Kidney (tissue), 14 donors: Measurements from ENCODE around the gene KLHL8. TPM values are rescaled to one million over a fixed set of nuclear protein-coding genes. Genes with fewer than 3 reads are reported as not detected.

Experiments used
- DNase-seq, 5 donors: peaks; one replicate each; pipeline ENCODE4 v3.0.0-alpha.2; 2013 to 2020
- FAIRE-seq: peaks from 2 replicates; lab custom pipeline; 2012; peaks lifted over from hg19 to GRCh38; lab: Jason Lieb, UNC
- H3K27ac ChIP-seq, 2 donors: one replicate each; pipeline ENCODE4 v1.7.0; 2013; ENCODE audit warnings: low read depth in 2 of 2, low read length in 2 of 2, inconsistent platforms in 1 of 2
- H3K27me3 ChIP-seq: one replicate; pipeline ENCODE4 v1.7.1; 2013; ENCODE audit warnings: low read length, inconsistent platforms; ENCODE audit not compliant: control insufficient read depth, insufficient read depth
- H3K36me3 ChIP-seq, 3 donors: one replicate each; pipeline versions ENCODE4 v1.7.0 to v1.7.1; 2013; ENCODE audit warnings: low read length in 3 of 3, control low read depth in 1 of 3, inconsistent platforms in 1 of 3; ENCODE audit not compliant: insufficient read depth in 3 of 3, control insufficient read depth in 2 of 3
- H3K4me1 ChIP-seq, 3 donors: one replicate each; pipeline versions ENCODE4 v1.7.0 to v1.7.1; 2013; ENCODE audit warnings: low read length in 3 of 3, inconsistent platforms in 1 of 3, low read depth in 1 of 3; ENCODE audit not compliant: control insufficient read depth in 2 of 3, insufficient read depth in 2 of 3
- H3K4me3 ChIP-seq, 3 donors: one replicate each; pipeline versions ENCODE4 v1.7.0 to v1.8.1; 2013; ENCODE audit warnings: low read length in 3 of 3, control low read depth in 1 of 3, inconsistent platforms in 1 of 3
- H3K9ac ChIP-seq, 3 donors: one replicate each; pipeline versions ENCODE4 v1.7.0 to v1.7.1; 2013; ENCODE audit warnings: low read length in 3 of 3, control low read depth in 1 of 3, inconsistent platforms in 1 of 3
- H3K9me3 ChIP-seq, 3 donors: one replicate each; pipeline versions ENCODE4 v1.7.0 to v1.7.1; 2013; ENCODE audit warnings: low read length in 3 of 3, control low read depth in 1 of 3, inconsistent platforms in 1 of 3; ENCODE audit not compliant: control insufficient read depth in 2 of 3, insufficient read depth in 1 of 3
- intact Hi-C: fragments of 100-400 bp; cut with DNase I; formaldehyde crosslinking; loops from one replicate; pipeline ENCODE4 v1.11.1; 2022
- polyA plus RNA-seq: library from polyadenylated mRNA; stranded (reverse); fragments of 350-450 nt; fragmentation: Illumina TruSeq; extraction: RNeasy Lipid Tissue Mini Kit (QIAGEN cat#74804); gene quantifications from one replicate; pipeline ENCODE4 v1.2.3, GENCODE V29; 2014; ENCODE audit warnings: low read depth, low replicate concordance; ENCODE audit not compliant: insufficient read depth
- total RNA-seq: library from RNA; stranded (reverse); fragmentation: NEBNext Ultra II Directional; extraction: Animal tissue kit (Norgen Biotek cat#: 25700); gene quantifications from one replicate; pipeline ENCODE4 v1.2.1, GENCODE V29; 2021
- TF ChIP-seq, protein P1 (sequence below): IDR thresholded peaks from 3 replicates; pipeline ENCODE4 v1.5.1; 2012; ENCODE audit warnings: mild to moderate bottlenecking, moderate library complexity, borderline replicate concordance; ENCODE audit not compliant: insufficient read depth; ENCODE audit errors: extremely low read depth
- donor health status: control.
- donor health status: control.
- donor health status: control.
- donor health status: control.
- donor health status: control.
- donor health status: DM: yes; HTN: yes; CAD: no.
- donor health status: Normal renal cell carcinoma (clear cell type).

Gene KLHL8
- total and polyA plus RNA-seq, 2 donors from 2014 or later: 5.9 to 14.6 TPM

DNA sequence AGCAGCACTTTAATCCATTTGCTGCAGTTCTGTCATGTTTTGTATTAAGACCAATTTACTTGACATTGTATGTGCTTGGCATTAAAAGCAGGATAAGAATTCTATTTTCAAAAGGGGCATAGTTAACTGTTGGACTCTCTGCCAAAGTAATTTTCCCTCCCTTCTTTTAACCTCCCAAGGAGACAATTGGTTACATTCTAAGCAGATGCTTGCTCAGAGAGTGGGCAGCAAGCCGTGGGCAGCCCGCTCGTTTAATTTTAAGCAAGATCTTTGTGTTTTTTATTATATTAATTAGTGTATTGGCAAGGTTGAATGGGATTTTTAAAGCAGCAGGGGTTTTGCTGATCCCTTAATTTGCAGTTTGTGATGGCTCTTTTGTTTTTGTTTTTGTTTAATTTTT, 37.1 kb upstream of the KLHL8 start:
- DNase-seq (no peak), FAIRE-seq (no peak)
- intact Hi-C loops: no loop called here
- Histone ChIP-seq H3K27me3 (no peaks in the 10 kb centered on the region), H3K4me3 (no peak overlapping the region), H3K36me3 (no peaks in the 10 kb centered on the region), H3K9ac (no peak overlapping the region), H3K27ac (no peak overlapping the region), H3K9me3 (no peaks in the 10 kb centered on the region), H3K4me1 (no peaks in the 10 kb centered on the region)
- TF ChIP-seq, protein P1, sequence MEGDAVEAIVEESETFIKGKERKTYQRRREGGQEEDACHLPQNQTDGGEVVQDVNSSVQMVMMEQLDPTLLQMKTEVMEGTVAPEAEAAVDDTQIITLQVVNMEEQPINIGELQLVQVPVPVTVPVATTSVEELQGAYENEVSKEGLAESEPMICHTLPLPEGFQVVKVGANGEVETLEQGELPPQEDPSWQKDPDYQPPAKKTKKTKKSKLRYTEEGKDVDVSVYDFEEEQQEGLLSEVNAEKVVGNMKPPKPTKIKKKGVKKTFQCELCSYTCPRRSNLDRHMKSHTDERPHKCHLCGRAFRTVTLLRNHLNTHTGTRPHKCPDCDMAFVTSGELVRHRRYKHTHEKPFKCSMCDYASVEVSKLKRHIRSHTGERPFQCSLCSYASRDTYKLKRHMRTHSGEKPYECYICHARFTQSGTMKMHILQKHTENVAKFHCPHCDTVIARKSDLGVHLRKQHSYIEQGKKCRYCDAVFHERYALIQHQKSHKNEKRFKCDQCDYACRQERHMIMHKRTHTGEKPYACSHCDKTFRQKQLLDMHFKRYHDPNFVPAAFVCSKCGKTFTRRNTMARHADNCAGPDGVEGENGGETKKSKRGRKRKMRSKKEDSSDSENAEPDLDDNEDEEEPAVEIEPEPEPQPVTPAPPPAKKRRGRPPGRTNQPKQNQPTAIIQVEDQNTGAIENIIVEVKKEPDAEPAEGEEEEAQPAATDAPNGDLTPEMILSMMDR: no peak

DNA sequence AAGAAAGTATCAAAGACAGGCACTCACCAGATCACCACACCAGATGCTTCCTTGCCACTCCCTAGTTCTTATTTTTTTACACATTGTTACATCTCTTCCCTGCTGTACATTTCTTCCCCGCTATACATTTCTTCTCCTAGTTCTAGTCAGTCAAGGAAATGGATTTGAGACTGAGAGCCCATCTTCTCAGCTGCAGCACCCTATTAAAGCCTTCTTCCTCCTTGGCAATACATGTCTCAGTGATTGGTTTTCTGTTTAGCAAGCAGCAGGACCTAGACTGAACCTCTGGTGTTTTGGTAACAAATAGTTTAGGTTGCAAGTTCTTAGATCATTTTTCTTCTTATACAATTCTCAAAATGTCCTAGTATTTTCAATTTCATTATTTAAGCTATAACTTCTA, 35.3 kb upstream of the KLHL8 start:
- Histone ChIP-seq H3K27me3 (no peaks in the 10 kb centered on the region), H3K9me3 (no peaks in the 10 kb centered on the region), H3K27ac (no peak overlapping the region), H3K4me1 (no peaks in the 10 kb centered on the region), H3K36me3 (no peaks in the 10 kb centered on the region), H3K4me3 (no peak overlapping the region), H3K9ac (no peak overlapping the region)
- DNase-seq: no peak
- TF ChIP-seq, protein P1: no peak
- intact Hi-C loops: no loop called here
- FAIRE-seq: no peak

DNA sequence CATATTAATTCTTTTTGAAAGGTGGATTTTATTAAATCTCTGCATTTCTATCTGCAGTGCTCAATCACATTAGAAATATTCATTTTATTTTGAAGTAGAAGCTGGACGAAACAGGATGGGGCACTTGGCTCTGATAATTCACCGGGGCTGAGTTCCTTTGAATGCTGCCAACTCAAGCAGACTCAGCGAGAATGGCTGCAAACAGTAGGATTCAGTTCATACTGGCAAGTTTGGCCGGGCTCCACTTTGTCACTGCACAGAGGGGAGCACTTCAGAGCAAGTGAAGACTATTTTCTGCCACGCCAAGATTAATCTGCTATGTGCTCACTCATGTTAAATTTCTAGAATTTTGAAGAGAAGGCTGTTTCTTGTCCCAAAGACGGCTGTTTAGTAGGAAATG, 30.7 kb upstream of the KLHL8 start:
- DNase-seq: no peak
- FAIRE-seq: no peak

More for the DNA sequence above, 30.7 kb upstream of the KLHL8 start:
- intact Hi-C loops: no loop called here
- Histone ChIP-seq H3K4me1 (no peaks in the 10 kb centered on the region), H3K9me3 (no peaks in the 10 kb centered on the region), H3K9ac (no peak overlapping the region), H3K4me3 (no peak overlapping the region), H3K27me3 (no peaks in the 10 kb centered on the region), H3K36me3 (no peaks in the 10 kb centered on the region), H3K27ac (no peak overlapping the region)
- TF ChIP-seq, protein P1: no peak
